ENCODE data around the gene AK8. TPM values are rescaled to one million over a fixed set of nuclear protein-coding genes. Genes with fewer than 3 reads are reported as not detected.

Gene AK8
- total and polyA plus RNA-seq, 2 experiments from 2014 or later: 0.14 to 0.78 TPM

- Mint-ChIP-seq H3K4me1 (peaks cover 16% of the 10 kb centered on the region), H3K36me3 (ENCODE audit: low read depth) (no peaks in the 10 kb centered on the region), H3K27me3 (ENCODE audit: insufficient read depth, low read depth, poor library complexity) (no peaks in the 10 kb centered on the region), H3K4me3 (no peak overlapping the region), H3K27ac (no peak overlapping the region), H3K9me3 (peaks cover 8% of the 10 kb centered on the region; the same call in 2 of the 3 replicates)
- Histone ChIP-seq H3K9me2 (ENCODE audit: insufficient read depth) (no peaks in the 10 kb centered on the region), H3K4me2 (no peak overlapping the region), H3F3A (replicated peaks; ENCODE audit: low read depth) (no peaks in the 10 kb centered on the region), H3K4me1 (ENCODE audit: insufficient read depth) (no peaks in the 10 kb centered on the region; the same call in none of the 2 replicates), H3K36me3 (ENCODE audit: insufficient read depth) (no peaks in the 10 kb centered on the region), H4K20me1 (replicated peaks; ENCODE audit: insufficient read depth) (no peaks in the 10 kb centered on the region), H3K79me2 (replicated peaks; ENCODE audit: insufficient read depth) (no peaks in the 10 kb centered on the region), H2AFZ (no peak overlapping the region), H3K4me3 (no peak overlapping the region), H3K27ac (ENCODE audit: low read depth) (no peak overlapping the region), H3K27me3 (ENCODE audit: insufficient read depth) (no peaks in the 10 kb centered on the region)
- ATAC-seq (no peak), DNase-seq (ENCODE audit: low spot score) (no peak)
- TF ChIP-seq ETS1 (IDR thresholded peaks at IDR 0.05) (no peak), ZNF114 (CRISPR knock-in tag; IDR thresholded peaks at IDR 0.05) (no peak), EZH2phosphoT487 (IDR thresholded peaks at IDR 0.05; ENCODE audit: unreplicated experiment) (no peak), POLR2AphosphoS5 (IDR thresholded peaks at IDR 0.05; ENCODE audit: low read depth) (no peak), CREB1 (CRISPR knock-in tag; IDR thresholded peaks at IDR 0.05; ENCODE audit: low read depth) (no peak), ZNF331 (CRISPR knock-in tag; IDR thresholded peaks at IDR 0.05; ENCODE audit: low read depth) (no peak), ZNF462 (CRISPR knock-in tag; IDR thresholded peaks at IDR 0.05) (no peak), NANOG (IDR thresholded peaks at IDR 0.05; ENCODE audit: borderline replicate concordance) (no peak)
These were observed 93.7 kb downstream of the AK8 start for GRCh38 chr9:132784286-132784830.

Data from GM23338 (cell line).